ENCODE data around the gene PCP2.
A peak's percentile ranks its signal among the peaks of the same experiment; 100 is the strongest.

Gene PCP2

DNA sequence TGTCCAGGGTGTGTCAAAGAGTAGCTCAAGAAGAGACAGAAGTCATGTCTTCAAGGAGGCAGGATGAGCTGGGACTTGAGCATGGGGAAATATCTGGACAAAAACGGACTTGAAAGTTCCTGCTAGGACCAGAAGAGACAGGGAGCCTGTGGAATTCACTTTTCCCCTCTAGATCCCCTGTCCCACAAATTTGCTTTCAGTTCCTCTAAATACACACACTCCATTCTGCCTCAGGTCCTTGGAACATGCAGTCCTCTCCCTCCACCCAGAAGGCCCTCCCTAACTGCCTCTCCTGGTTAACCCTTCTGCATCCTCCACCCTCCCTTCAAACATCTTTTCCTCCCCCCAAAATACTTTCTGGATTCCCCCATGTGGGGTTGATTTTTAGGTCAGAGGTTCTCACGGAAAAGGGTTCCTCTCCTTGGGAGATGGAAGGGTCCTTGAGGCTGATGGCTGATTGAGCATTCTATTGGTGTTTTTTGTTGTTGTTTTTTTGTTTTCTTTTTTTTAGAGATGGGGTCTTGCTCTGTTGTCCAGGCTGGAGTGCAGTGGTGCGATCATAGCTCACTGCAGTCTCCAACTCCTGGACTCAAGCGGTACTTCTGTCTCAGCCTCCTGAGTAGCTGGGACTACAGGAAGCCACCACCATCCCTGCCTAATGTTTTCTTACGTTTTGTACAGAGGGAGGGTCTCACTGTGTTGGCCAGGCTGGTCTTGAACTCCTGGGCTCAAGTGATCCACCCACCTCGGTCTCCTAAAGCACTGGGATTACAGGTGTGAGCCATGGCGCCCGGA lies 28.4 kb upstream of the PCP2 start:
- Histone ChIP-seq H3K4me2 (ENCODE audit: low read length, poor library complexity, severe bottlenecking) (no peak overlapping the region), H3K36me3 (ENCODE audit: control insufficient read depth in 1 of 2, insufficient read depth in 2 of 2, low read depth in 1 of 2, low read length in 2 of 2) (no peaks in the 10 kb centered on the region), H3K4ac (ENCODE audit: low read depth in 1 of 2, low read length in 2 of 2) (no peak overlapping the region)

DNA sequence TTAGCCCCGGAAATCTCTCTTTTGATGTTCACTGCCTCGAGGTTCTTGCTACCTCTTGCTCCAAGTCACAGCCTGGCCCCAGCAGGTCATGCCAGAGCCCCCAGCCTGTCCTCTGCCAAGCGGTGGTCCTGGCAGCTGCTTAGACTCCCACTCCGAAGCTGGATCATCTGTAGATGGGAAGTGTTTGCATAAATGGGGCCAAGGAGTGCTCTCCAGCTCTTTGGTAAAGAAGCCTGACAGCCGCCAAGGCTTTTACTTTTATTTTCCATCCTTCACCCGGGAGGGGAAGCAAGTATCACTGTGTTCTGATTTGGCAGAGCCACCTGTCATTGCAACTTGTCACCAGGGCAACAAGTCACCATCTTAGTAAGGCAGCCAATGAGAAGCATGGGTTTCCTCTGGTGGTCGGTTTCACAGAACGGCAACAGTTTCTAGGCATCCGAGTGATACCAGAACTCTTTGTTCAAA lies 24.7 kb upstream of the PCP2 start:
- Histone ChIP-seq H4K8ac (ENCODE audit: low read length) (no peak overlapping the region), H3K27me3 (ENCODE audit: control insufficient read depth in 1 of 2, insufficient read depth in 1 of 2, low read length in 2 of 2) (peaks cover 11 to 47% of the 10 kb centered on the region in 2 experiments), H2BK15ac (ENCODE audit: low read depth, poor library complexity, severe bottlenecking) (no peak overlapping the region), H3K79me1 (replicated peaks; ENCODE audit: low read length, poor library complexity, severe bottlenecking) (no peaks in the 10 kb centered on the region), H3K23ac (ENCODE audit: low read length in 2 of 2) (no peak overlapping the region), H3K14ac (ENCODE audit: low read length in 2 of 2) (no peak overlapping the region), H2BK120ac (ENCODE audit: low read depth, low read length) (no peak overlapping the region), H3K4me1 (ENCODE audit: control insufficient read depth, insufficient read depth, low read depth, low read length) (no peaks in the 10 kb centered on the region), H2AFZ (ENCODE audit: low read depth, low read length) (no peak overlapping the region), H2BK12ac (ENCODE audit: low read length in 2 of 2) (no peak overlapping the region), H4K91ac (ENCODE audit: low read length) (no peak overlapping the region), H3K9me3 (ENCODE audit: control insufficient read depth, low read length) (no peaks in the 10 kb centered on the region), H3K4me3 (ENCODE audit: insufficient read depth in 1 of 2, low read depth in 1 of 2, low read length in 2 of 2) (no peak overlapping the region), H3K36me3 (ENCODE audit: control insufficient read depth in 1 of 2, insufficient read depth in 2 of 2, low read depth in 1 of 2, low read length in 2 of 2) (no peaks in the 10 kb centered on the region), H3K4ac (ENCODE audit: low read depth in 1 of 2, low read length in 2 of 2) (no peak overlapping the region), H3K4me2 (ENCODE audit: low read length, poor library complexity, severe bottlenecking) (no peak overlapping the region), H3K9ac (ENCODE audit: low read length) (no peak overlapping the region), H2BK5ac (ENCODE audit: low read depth, low read length, poor library complexity, severe bottlenecking) (no peak overlapping the region), H2AK5ac (ENCODE audit: low read length, severe bottlenecking) (no peak overlapping the region), H3K18ac (ENCODE audit: low read depth in 1 of 2, low read length in 2 of 2) (no peak overlapping the region), H3K27ac (ENCODE audit: low read length, poor library complexity, severe bottlenecking) (no peak overlapping the region)
- 75% methylated on average over 9 of the region's 9 CpGs for WGBS
- no peak for DNase-seq

More for the DNA sequence above, 28.4 kb upstream of the PCP2 start:
- Histone ChIP-seq H3K14ac (ENCODE audit: low read length in 2 of 2) (no peak overlapping the region), H3K4me1 (ENCODE audit: control insufficient read depth, insufficient read depth, low read depth, low read length) (no peaks in the 10 kb centered on the region), H3K18ac (ENCODE audit: low read depth in 1 of 2, low read length in 2 of 2) (no peak overlapping the region), H3K9me3 (ENCODE audit: control insufficient read depth, low read length) (no peaks in the 10 kb centered on the region), H3K79me1 (replicated peaks; ENCODE audit: low read length, poor library complexity, severe bottlenecking) (no peaks in the 10 kb centered on the region), H2BK12ac (ENCODE audit: low read length in 2 of 2) (no peak overlapping the region), H3K27ac (ENCODE audit: low read length, poor library complexity, severe bottlenecking) (no peak overlapping the region), H2BK15ac (ENCODE audit: low read depth, poor library complexity, severe bottlenecking) (no peak overlapping the region), H4K8ac (ENCODE audit: low read length) (no peak overlapping the region), H2BK5ac (ENCODE audit: low read depth, low read length, poor library complexity, severe bottlenecking) (no peak overlapping the region), H4K91ac (ENCODE audit: low read length) (no peak overlapping the region), H2AK5ac (ENCODE audit: low read length, severe bottlenecking) (no peak overlapping the region), H3K9ac (ENCODE audit: low read length) (no peak overlapping the region), H2BK120ac (ENCODE audit: low read depth, low read length) (no peak overlapping the region), H3K23ac (ENCODE audit: low read length in 2 of 2) (no peak overlapping the region), H2AFZ (ENCODE audit: low read depth, low read length) (no peak overlapping the region), H3K27me3 (ENCODE audit: control insufficient read depth in 1 of 2, insufficient read depth in 1 of 2, low read length in 2 of 2) (peaks cover 13 to 44% of the 10 kb centered on the region in 2 experiments), H3K4me3 (ENCODE audit: insufficient read depth in 1 of 2, low read depth in 1 of 2, low read length in 2 of 2) (no peak overlapping the region)
- 77% methylated on average over 8 of the region's 8 CpGs for WGBS
- DNase-seq, result no peak

DNA sequence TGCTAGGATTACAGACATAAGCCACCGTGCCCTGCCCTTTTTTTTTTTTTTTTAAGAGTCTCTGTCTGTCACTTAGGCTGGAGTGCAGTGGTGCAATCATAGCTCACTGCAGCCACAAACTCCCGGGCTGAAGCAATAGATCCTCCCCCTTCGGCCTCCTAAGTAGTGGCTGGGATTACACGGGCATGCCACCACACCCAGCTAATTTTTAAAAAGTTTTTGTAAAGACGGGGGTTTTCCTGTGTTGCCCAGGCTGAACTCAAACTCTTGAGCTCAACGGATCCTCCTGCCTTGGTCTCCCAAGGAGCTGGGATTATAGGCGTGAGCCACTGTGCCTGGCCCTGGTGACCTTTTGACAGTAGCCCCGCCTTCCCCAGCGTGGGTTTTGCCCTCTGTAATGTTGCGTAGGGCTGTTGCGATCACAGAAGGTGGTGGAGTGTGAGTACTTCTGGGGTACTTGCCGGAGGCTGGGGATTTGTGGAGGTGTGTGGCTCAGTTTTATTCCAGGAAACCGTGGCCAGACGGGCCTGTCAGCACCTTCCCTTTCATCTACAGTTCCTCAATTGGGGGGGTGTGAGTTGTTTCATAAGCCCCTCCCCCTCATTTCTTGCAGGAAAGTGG lies 23.7 kb upstream of the PCP2 start:
- Histone ChIP-seq H3K9me3 (ENCODE audit: control insufficient read depth, low read length) (no peaks in the 10 kb centered on the region), H2AK5ac (ENCODE audit: low read length, severe bottlenecking) (no peak overlapping the region), H3K4me3 (ENCODE audit: insufficient read depth in 1 of 2, low read depth in 1 of 2, low read length in 2 of 2) (no peak overlapping the region), H2AFZ (ENCODE audit: low read depth, low read length) (no peak overlapping the region), H4K91ac (ENCODE audit: low read length) (no peak overlapping the region), H3K27me3 (ENCODE audit: control insufficient read depth in 1 of 2, insufficient read depth in 1 of 2, low read length in 2 of 2) (peaks cover 11 to 43% of the 10 kb centered on the region in 2 experiments), H3K4me2 (ENCODE audit: low read length, poor library complexity, severe bottlenecking) (no peak overlapping the region), H3K4me1 (ENCODE audit: control insufficient read depth, insufficient read depth, low read depth, low read length) (peaks cover 2% of the 10 kb centered on the region), H3K4ac (ENCODE audit: low read depth in 1 of 2, low read length in 2 of 2) (no peak overlapping the region), H3K79me1 (replicated peaks; ENCODE audit: low read length, poor library complexity, severe bottlenecking) (no peaks in the 10 kb centered on the region), H4K8ac (ENCODE audit: low read length) (no peak overlapping the region), H3K14ac (ENCODE audit: low read length in 2 of 2) (no peak overlapping the region), H3K9ac (ENCODE audit: low read length) (no peak overlapping the region), H2BK12ac (ENCODE audit: low read length in 2 of 2) (no peak overlapping the region), H2BK15ac (ENCODE audit: low read depth, poor library complexity, severe bottlenecking) (no peak overlapping the region), H3K18ac (ENCODE audit: low read depth in 1 of 2, low read length in 2 of 2) (no peak overlapping the region), H3K23ac (ENCODE audit: low read length in 2 of 2) (no peak overlapping the region), H2BK120ac (ENCODE audit: low read depth, low read length) (no peak overlapping the region), H3K36me3 (ENCODE audit: control insufficient read depth in 1 of 2, insufficient read depth in 2 of 2, low read depth in 1 of 2, low read length in 2 of 2) (no peaks in the 10 kb centered on the region), H3K27ac (ENCODE audit: low read length, poor library complexity, severe bottlenecking) (no peak overlapping the region), H2BK5ac (ENCODE audit: low read depth, low read length, poor library complexity, severe bottlenecking) (no peak overlapping the region)
- DNase-seq, result peak; percentile 12
- WGBS, result 68% methylated on average over 12 of the region's 14 CpGs

DNA sequence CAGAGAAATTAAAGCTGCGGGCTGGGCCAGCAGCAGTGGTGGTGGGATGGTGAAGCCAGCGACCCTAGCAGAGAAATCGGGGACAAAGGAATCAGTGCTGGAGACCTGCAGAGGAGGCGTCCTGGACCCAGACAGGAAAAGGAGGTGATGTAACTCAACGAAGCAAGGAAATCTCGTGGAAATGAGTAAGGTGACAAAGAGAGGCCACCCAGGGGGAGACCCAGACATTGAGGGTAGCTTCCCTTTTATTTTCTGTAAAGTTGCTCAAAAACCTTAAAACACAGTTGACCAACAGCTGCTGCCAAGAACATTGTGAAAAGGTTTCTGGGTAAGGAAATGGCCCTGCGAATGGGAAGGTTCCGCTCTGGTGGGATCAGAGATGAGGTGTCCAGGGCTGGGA lies 22.1 kb upstream of the PCP2 start:
- no peak overlapping the region for H4K8ac ChIP-seq (ENCODE audit: low read length)
- no peak overlapping the region for H2BK5ac ChIP-seq (ENCODE audit: low read depth, low read length, poor library complexity, severe bottlenecking)
- peaks cover 4% of the 10 kb centered on the region for H3K4me1 ChIP-seq (ENCODE audit: control insufficient read depth, insufficient read depth, low read depth, low read length)
- H3K4me3 ChIP-seq (ENCODE audit: insufficient read depth in 1 of 2, low read depth in 1 of 2, low read length in 2 of 2), result no peak overlapping the region
- no peaks in the 10 kb centered on the region for H3K79me1 ChIP-seq (replicated peaks; ENCODE audit: low read length, poor library complexity, severe bottlenecking)
- H4K91ac ChIP-seq (ENCODE audit: low read length), result no peak overlapping the region
- H3K14ac ChIP-seq (ENCODE audit: low read length in 2 of 2), result no peak overlapping the region
- H3K18ac ChIP-seq (ENCODE audit: low read depth in 1 of 2, low read length in 2 of 2), result no peak overlapping the region
- no peak overlapping the region for H2BK15ac ChIP-seq (ENCODE audit: low read depth, poor library complexity, severe bottlenecking)
- no peaks in the 10 kb centered on the region for H3K9me3 ChIP-seq (ENCODE audit: control insufficient read depth, low read length)
- no peak overlapping the region for H2BK12ac ChIP-seq (ENCODE audit: low read length in 2 of 2)
- no peak overlapping the region for H2BK120ac ChIP-seq (ENCODE audit: low read depth, low read length)
- peaks cover 17 to 36% of the 10 kb centered on the region in 2 experiments for H3K27me3 ChIP-seq (ENCODE audit: control insufficient read depth in 1 of 2, insufficient read depth in 1 of 2, low read length in 2 of 2)
- H2AFZ ChIP-seq (ENCODE audit: low read depth, low read length), result no peak overlapping the region
- WGBS, result 83% methylated on average over 8 of the region's 8 CpGs
- no peak overlapping the region for H3K4me2 ChIP-seq (ENCODE audit: low read length, poor library complexity, severe bottlenecking)
- DNase-seq, result no peak
- no peaks in the 10 kb centered on the region for H3K36me3 ChIP-seq (ENCODE audit: control insufficient read depth in 1 of 2, insufficient read depth in 2 of 2, low read depth in 1 of 2, low read length in 2 of 2)
- no peak overlapping the region for H3K23ac ChIP-seq (ENCODE audit: low read length in 2 of 2)
- H3K4ac ChIP-seq (ENCODE audit: low read depth in 1 of 2, low read length in 2 of 2), result no peak overlapping the region
- H3K27ac ChIP-seq (ENCODE audit: low read length, poor library complexity, severe bottlenecking), result no peak overlapping the region
- no peak overlapping the region for H2AK5ac ChIP-seq (ENCODE audit: low read length, severe bottlenecking)
- H3K9ac ChIP-seq (ENCODE audit: low read length), result no peak overlapping the region

All from mesenchymal stem cell (in vitro differentiated cells and primary cell).